Measurements from ENCODE around the gene SECISBP2. TPM values are rescaled to one million over a fixed set of nuclear protein-coding genes. Genes with fewer than 3 reads are reported as not detected.

The SECISBP2 gene
- total RNA-seq, 1 donor from 2014 or later, result 26.4 TPM

- DNase-seq (ENCODE audit: low read depth), result no peak
These were observed 62.4 kb downstream of the SECISBP2 start for GRCh38 chr9:89380437-89381307.

GRCh38 chr9:89381308-89381609 is 63.0 kb downstream of the SECISBP2 start:
- DNase-seq (ENCODE audit: low read depth), result no peak

- no peak for DNase-seq (ENCODE audit: low read depth)
These were observed 64.0 kb downstream of the SECISBP2 start for GRCh38 chr9:89382026-89382986.

- no peak for DNase-seq (ENCODE audit: low read depth)
These were observed 64.9 kb downstream of the SECISBP2 start for GRCh38 chr9:89383030-89383720.

- no peak for DNase-seq (ENCODE audit: low read depth)
These were observed 65.5 kb downstream of the SECISBP2 start for GRCh38 chr9:89383721-89384300.

- DNase-seq (ENCODE audit: low read depth), result no peak
These were observed 66.5 kb downstream of the SECISBP2 start for GRCh38 chr9:89384783-89385182.

DNA sequence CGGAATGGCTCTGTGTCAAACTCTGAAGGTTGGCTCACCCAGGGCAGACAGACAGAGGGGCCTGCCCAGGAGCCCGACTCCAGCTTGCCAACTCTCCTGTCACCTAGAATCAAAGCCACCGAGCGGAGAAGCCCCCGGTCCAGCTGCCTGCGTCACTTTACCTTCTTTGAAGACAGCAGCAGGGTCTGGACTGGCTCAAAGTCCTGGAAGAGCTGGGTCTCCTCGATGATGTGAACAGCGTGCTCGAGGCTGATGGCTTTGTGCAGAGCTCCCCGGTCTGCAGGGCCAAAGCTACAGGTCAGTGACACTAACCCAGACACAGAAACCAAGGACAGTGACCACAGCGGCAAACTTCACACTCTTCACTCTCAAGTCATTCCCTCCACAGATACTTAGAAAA is 67.9 kb downstream of the SECISBP2 start:
- no peak for DNase-seq (ENCODE audit: low read depth)

DNA sequence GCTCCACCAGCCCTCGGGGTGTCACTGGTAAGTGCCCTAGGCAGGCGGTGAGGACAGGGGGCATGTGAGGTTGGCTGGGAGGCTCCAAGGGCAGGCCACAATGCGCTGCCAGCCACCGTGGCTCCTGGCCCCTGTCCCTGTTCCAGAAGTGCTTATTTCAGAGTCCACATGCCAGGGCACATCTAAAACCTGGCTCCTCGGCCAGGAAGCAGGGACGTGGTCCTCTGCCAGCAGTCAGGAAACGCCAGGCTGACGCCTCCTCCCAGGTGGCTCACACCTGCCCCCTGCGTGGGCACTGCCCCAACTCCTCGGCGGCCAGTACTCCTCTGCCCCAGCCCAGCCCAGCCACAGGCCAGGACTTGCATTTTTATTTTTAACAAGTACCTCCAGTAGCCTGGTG is 68.5 kb downstream of the SECISBP2 start:
- no peak for DNase-seq (ENCODE audit: low read depth)

- no peak for DNase-seq (ENCODE audit: low read depth)
These were observed 69.0 kb downstream of the SECISBP2 start for GRCh38 chr9:89387197-89387849.

DNA sequence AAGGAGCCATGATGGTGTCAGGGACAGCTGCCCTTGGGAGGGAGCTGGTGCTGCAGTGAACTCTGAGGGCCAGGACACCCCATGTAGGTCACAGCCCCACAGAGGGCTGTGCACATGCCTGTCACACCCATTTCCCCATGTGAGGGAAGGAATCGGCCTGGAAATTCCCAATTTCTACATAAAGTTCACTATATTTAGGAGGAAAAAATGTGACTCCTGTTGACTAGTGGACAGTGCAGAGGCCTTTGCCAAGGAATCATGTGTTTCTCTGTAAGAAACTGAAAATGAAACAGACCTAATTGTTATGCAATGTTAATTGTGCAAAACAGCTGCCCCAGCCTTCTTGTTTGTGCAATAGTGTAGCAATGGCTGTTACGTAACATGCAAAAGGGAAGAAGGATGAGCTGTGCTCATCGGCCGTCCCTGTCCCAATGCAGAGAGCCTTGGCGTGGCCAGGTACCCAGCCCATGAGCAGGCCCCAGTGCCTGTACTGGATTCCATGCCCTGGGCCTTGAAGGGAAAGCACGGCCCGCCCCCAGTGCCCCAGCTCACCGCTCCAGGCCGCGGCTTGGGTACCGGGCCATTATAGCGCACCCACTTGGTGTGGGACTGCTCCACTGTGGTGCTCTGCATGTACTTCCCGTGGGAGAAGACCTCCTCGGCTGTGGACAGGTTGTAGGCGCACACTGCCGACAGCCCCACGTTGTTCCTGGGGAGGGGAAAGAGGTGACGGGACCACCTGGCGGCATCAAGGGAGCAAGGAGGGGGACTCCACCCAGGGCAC is 70.0 kb downstream of the SECISBP2 start:
- DNase-seq (ENCODE audit: low read depth), result peak; percentile 20

GRCh38 chr9:89388868-89389177 is 70.5 kb downstream of the SECISBP2 start:
- DNase-seq (ENCODE audit: low read depth), result no peak

GRCh38 chr9:89390068-89390555 is 71.8 kb downstream of the SECISBP2 start:
- no peak for DNase-seq (ENCODE audit: low read depth)

DNA sequence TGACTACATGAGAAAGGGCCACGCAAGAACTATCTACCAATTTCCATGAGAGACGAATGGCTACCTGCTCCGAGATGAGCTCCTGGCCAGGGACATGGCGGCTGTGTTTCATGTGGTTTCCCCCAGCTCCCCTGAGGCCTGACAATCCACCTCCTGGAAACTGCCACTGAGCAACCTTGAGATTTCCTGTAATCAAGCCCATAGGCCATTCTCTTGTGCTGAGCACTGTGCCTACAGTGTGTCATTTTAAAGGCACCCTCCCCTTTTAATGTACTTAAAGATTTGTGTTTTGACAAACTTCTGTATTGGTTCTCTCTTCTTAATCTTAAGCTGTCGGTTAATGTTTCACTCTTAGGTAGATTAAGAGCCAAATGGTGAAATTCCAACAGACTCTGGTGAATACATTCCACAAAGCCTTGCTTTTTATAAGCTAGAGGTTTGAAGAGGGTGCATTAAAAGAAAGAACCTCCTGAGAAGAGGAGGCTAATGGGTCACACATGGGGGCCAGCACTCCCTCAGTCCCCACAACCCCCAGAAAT is 72.3 kb downstream of the SECISBP2 start:
- DNase-seq (ENCODE audit: low read depth), result no peak

DNA sequence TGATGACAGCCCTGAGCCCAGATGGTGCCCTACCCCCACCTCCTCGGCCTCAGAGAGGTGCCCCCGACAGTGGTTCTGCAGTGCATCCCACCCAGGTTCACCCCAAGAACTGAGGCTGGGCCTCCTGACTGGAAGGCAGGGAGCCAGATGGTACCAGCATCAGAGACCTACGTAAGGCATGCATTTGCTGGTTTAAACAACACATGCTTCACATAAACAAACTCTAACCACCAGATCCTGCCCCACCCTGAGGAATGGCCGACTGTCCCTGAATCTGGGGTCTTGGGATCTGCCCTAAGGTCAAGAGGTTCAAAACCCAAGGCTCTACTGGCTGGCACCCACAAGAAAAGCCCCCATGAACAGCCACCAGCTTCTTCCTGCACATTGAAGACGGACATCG is 73.3 kb downstream of the SECISBP2 start:
- DNase-seq (ENCODE audit: low read depth), result no peak

- DNase-seq (ENCODE audit: low read depth), result no peak
These were observed 76.1 kb downstream of the SECISBP2 start for GRCh38 chr9:89394412-89394811.

DNA sequence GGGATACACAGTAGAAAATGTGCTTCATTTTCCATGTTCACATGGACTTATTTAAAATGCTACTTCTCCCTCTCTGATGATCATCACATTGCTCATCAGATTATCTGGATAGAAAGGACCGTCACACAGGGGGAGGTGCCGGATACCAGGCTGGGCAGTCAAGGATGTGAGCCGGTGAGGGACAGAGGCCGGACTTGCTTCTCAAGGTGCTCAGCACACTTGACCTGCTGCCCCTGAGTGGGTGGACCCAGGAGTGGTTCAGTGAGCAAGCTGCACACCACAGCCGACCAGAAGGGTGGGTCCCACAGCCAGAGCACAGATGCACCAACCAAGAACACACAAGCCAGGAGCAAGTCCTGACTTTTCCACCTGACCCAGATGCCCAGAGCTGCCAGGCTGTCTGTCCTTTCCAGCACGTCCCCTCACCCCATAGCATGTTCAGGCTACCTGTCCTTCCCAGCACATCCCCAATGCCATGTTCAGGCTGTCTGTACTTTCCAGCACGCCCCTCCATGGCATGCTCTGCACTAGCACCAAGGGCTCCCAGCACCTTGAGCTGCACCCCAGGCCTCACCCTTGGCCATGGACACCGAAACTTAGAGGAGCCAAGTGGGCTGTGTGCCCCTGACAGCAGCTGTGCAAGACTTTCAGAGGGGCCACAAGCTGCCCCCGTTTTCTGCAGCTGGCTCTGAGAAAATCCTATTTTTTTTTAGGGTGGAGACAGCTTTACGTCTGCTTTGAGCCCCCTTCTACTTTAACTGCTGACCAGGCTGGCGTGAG is 77.8 kb downstream of the SECISBP2 start:
- DNase-seq (ENCODE audit: low read depth), result no peak

- DNase-seq (ENCODE audit: low read depth), result no peak
These were observed 79.2 kb downstream of the SECISBP2 start for GRCh38 chr9:89397471-89397870.

GRCh38 chr9:89398621-89399020 is 80.3 kb downstream of the SECISBP2 start:
- DNase-seq (ENCODE audit: low read depth), result no peak

All from myocyte (in vitro differentiated cells).